Brain microvascular endothelial cell (primary cell): ENCODE data around the gene METTL25.

Experiments used
- DNase-seq: peaks from one replicate; pipeline ENCODE4 v3.0.0-alpha.2; 2020
- H3K27ac ChIP-seq: fragments of 250-450 bp; sonication (Bioruptor Pico); 2 replicates; pipeline ENCODE4 v1.5.1; 2020; ENCODE audit warnings: mild to moderate bottlenecking, moderate library complexity
- H3K27me3 ChIP-seq: fragments of 250-450 bp; sonication (Bioruptor Pico); replicated peaks from 2 replicates; pipeline ENCODE4 v1.5.1; 2020; ENCODE audit warnings: mild to moderate bottlenecking
- H3K36me3 ChIP-seq: fragments of 250-450 bp; sonication (Bioruptor Pico); replicated peaks from 2 replicates; pipeline ENCODE4 v1.5.1; 2020; ENCODE audit warnings: mild to moderate bottlenecking
- H3K4me3 ChIP-seq: 2 replicates; pipeline ENCODE4 v1.5.1; 2011; ENCODE audit warnings: low read depth, mild to moderate bottlenecking, control low read depth, low read length, moderate library complexity
- CTCF ChIP-seq: IDR thresholded peaks from 2 replicates; pipeline ENCODE4 v1.5.1; 2011; ENCODE audit warnings: low read depth, mild to moderate bottlenecking, moderate library complexity, low read length, control low read depth, inconsistent platforms; ENCODE audit errors: missing control alignments
- in situ Hi-C: cut with HindIII; loops from 2 replicates; pipeline ENCODE4 v1.10.0; 2017; ENCODE audit warnings: low sequenced_read_pairs, low pct_ligation_motif_present

METTL25 gene

GRCh38 chr12:82474798-82475184 is 116.5 kb downstream of the METTL25 start:
- DNase-seq: peak; percentile 11
- no peak overlapping the region for H3K27ac ChIP-seq

GRCh38 chr12:82475211-82475610 is 116.9 kb downstream of the METTL25 start:
- H3K36me3 ChIP-seq: no peaks in the 10 kb centered on the region
- in situ Hi-C loops: no loop called here
- H3K27ac ChIP-seq: no peak overlapping the region
- no peak for DNase-seq
- no peaks in the 10 kb centered on the region for H3K27me3 ChIP-seq
- H3K4me3 ChIP-seq: no peak overlapping the region
- no peak for TF ChIP-seq CTCF

More at GRCh38 chr12:82474798-82475184, 116.5 kb downstream of the METTL25 start:
- in situ Hi-C loops: no loop called here
- Histone ChIP-seq H3K4me3 (no peak overlapping the region), H3K36me3 (no peaks in the 10 kb centered on the region), H3K27me3 (no peaks in the 10 kb centered on the region)
- no peak for TF ChIP-seq CTCF

GRCh38 chr12:82476511-82476910 is 118.2 kb downstream of the METTL25 start:
- Histone ChIP-seq H3K27ac (no peak overlapping the region), H3K4me3 (no peak overlapping the region), H3K27me3 (no peaks in the 10 kb centered on the region), H3K36me3 (no peaks in the 10 kb centered on the region)
- no peak for TF ChIP-seq CTCF
- in situ Hi-C loops: no loop called here
- DNase-seq: no peak

- DNase-seq: no peak
- H3K27ac ChIP-seq: no peak overlapping the region
- no peak overlapping the region for H3K4me3 ChIP-seq
These were observed 121.2 kb downstream of the METTL25 start for GRCh38 chr12:82479511-82479910.

GRCh38 chr12:82480606-82481005 is 122.3 kb downstream of the METTL25 start:
- Histone ChIP-seq H3K27ac (no peak overlapping the region), H3K27me3 (no peaks in the 10 kb centered on the region), H3K36me3 (no peaks in the 10 kb centered on the region), H3K4me3 (no peak overlapping the region)
- DNase-seq: no peak
- no peak for TF ChIP-seq CTCF
- in situ Hi-C loops: no loop called here

More at GRCh38 chr12:82479511-82479910, 121.2 kb downstream of the METTL25 start:
- Histone ChIP-seq H3K27me3 (no peaks in the 10 kb centered on the region), H3K36me3 (no peaks in the 10 kb centered on the region)
- in situ Hi-C loops: no loop called here
- TF ChIP-seq CTCF: no peak

GRCh38 chr12:82481954-82482353 is 123.6 kb downstream of the METTL25 start:
- H3K27ac ChIP-seq: no peak overlapping the region
- no peaks in the 10 kb centered on the region for H3K27me3 ChIP-seq
- in situ Hi-C loops: no loop called here
- no peak for TF ChIP-seq CTCF
- no peak overlapping the region for H3K4me3 ChIP-seq
- DNase-seq: no peak
- H3K36me3 ChIP-seq: no peaks in the 10 kb centered on the region
